WTC11 (cell line): ENCODE measurements around the gene TMEM39A. TPM values are rescaled to one million over a fixed set of nuclear protein-coding genes. Genes with fewer than 3 reads are reported as not detected.
A peak's percentile ranks its signal among the peaks of the same experiment; 100 is the strongest.

ENCODE experiments used
- ATAC-seq: fragments of 200-7000 bp; cut with Tn5 transposase; 2 replicates; pipeline ENCODE4 v1.10.0; 2021; ENCODE audit warnings: mild to moderate bottlenecking, moderate library complexity
- CTCF ChIA-PET: fragments of 300-600 bp; sonication (Branson Sonifier 250); formaldehyde crosslinking; loops from one replicate; lab custom pipeline; 2021; ENCODE audit warnings: antibody characterized with exemption; lab: Charles Lee
- POLR2A ChIA-PET: fragments of 350-600 bp; sonication (Branson Sonifier 250); formaldehyde crosslinking; loops from one replicate; lab custom pipeline; 2021; ENCODE audit warnings: antibody characterized with exemption; lab: Charles Lee
- DNase-seq: peaks from one replicate; pipeline ENCODE4 v3.0.0; 2021; ENCODE audit warnings: low spot score
- H3K27ac Mint-ChIP-seq: 2 replicates; pipeline ENCODE4 v1.8.0; 2021; ENCODE audit warnings: mixed read lengths
- H3K27me3 Mint-ChIP-seq: 2 replicates; pipeline ENCODE4 v1.8.0; 2021; ENCODE audit warnings: low read depth, mild to moderate bottlenecking, moderate library complexity, mixed read lengths
- H3K36me3 Mint-ChIP-seq: 2 replicates; pipeline ENCODE4 v1.8.0; 2021; ENCODE audit warnings: mixed read lengths
- H3K4me1 Mint-ChIP-seq: 2 replicates; pipeline ENCODE4 v1.8.0; 2022; ENCODE audit warnings: mixed read lengths
- H3K4me3 Mint-ChIP-seq: 2 replicates; pipeline ENCODE4 v1.8.0; 2021; ENCODE audit warnings: mild to moderate bottlenecking, moderate library complexity, mixed read lengths
- H3K9me3 Mint-ChIP-seq: 2 replicates; pipeline ENCODE4 v1.8.0; 2021; ENCODE audit warnings: mixed read lengths
- ATF2 ChIP-seq: sonication (generic); formaldehyde crosslinking; IDR thresholded peaks from 2 replicates; pipeline ENCODE4 v1.8.1; 2022; ENCODE audit warnings: low read depth, missing genetic modification reagents, borderline replicate concordance
- EMX1 ChIP-seq: fragments of 250-450 bp; sonication (Bioruptor Pico); IDR thresholded peaks from 2 replicates; pipeline ENCODE4 v1.8.0; 2021; ENCODE audit warnings: mild to moderate bottlenecking
- FOXP1 ChIP-seq: sonication (generic); formaldehyde crosslinking; IDR thresholded peaks from 2 replicates; pipeline ENCODE4 v1.8.0; 2022; ENCODE audit warnings: missing genetic modification reagents, mild to moderate bottlenecking, moderate library complexity, borderline replicate concordance
- GRHL2 ChIP-seq: fragments of 250-450 bp; sonication (Bioruptor Pico); IDR thresholded peaks from 2 replicates; pipeline ENCODE4 v1.8.0; 2022; ENCODE audit warnings: mild to moderate bottlenecking, moderate library complexity; ENCODE audit not compliant: insufficient replicate concordance, severe bottlenecking
- NFYB ChIP-seq: sonication (generic); formaldehyde crosslinking; conservative IDR thresholded peaks from 2 replicates; pipeline ENCODE4 v1.8.0; 2022; ENCODE audit warnings: low read depth, missing genetic modification reagents
- PRDM15 ChIP-seq: sonication (generic); formaldehyde crosslinking; IDR thresholded peaks from 2 replicates; pipeline ENCODE4 v1.8.0; 2022; ENCODE audit warnings: missing genetic modification reagents
- RORB ChIP-seq: fragments of 250-450 bp; sonication (Bioruptor Pico); IDR thresholded peaks from 2 replicates; pipeline ENCODE4 v1.9.0; 2021; ENCODE audit warnings: mild to moderate bottlenecking
- SOX15 ChIP-seq: fragments of 250-450 bp; sonication (Bioruptor Pico); IDR thresholded peaks from 2 replicates; pipeline ENCODE4 v1.9.0; 2021; ENCODE audit warnings: mild to moderate bottlenecking
- TP53 ChIP-seq: sonication (generic); formaldehyde crosslinking; IDR thresholded peaks from 2 replicates; pipeline ENCODE4 v1.8.1; 2023; ENCODE audit warnings: mild to moderate bottlenecking, missing genetic modification reagents
- USF2 ChIP-seq: sonication (generic); formaldehyde crosslinking; IDR thresholded peaks from 2 replicates; pipeline ENCODE4 v1.8.1; 2023; ENCODE audit warnings: mild to moderate bottlenecking, missing genetic modification reagents, moderate library complexity
- ZNF263 ChIP-seq: sonication (generic); formaldehyde crosslinking; IDR thresholded peaks from 2 replicates; pipeline ENCODE4 v1.8.1; 2022; ENCODE audit warnings: low read depth, mild to moderate bottlenecking, moderate library complexity, missing genetic modification reagents
- ZNF317 ChIP-seq: sonication (generic); formaldehyde crosslinking; IDR thresholded peaks from 2 replicates; pipeline ENCODE4 v1.8.1; 2023; ENCODE audit warnings: low read depth, mild to moderate bottlenecking, moderate library complexity, missing genetic modification reagents, borderline replicate concordance
- ZNF532 ChIP-seq: fragments of 250-450 bp; sonication (Bioruptor Pico); IDR thresholded peaks from 2 replicates; pipeline ENCODE4 v1.9.0; 2021; ENCODE audit warnings: mild to moderate bottlenecking, borderline replicate concordance
- total RNA-seq: library from RNA; stranded (reverse); gene quantifications from 3 replicates; pipeline ENCODE4 v1.2.3, GENCODE V29; 2021

TMEM39A gene
- total RNA-seq, 1 experiment from 2014 or later: 44.5 TPM

GRCh38 chr3:119402791-119403190 is 60.6 kb downstream of the TMEM39A start:
- CTCF ChIA-PET: interaction anchor here (0.7 to 1.9 kb wide), 3 partner anchors 14 to 162 kb away, joined by 3 to 4 read pairs (median 4); no protein-coding TSS in a partner anchor
- TF ChIP-seq PRDM15 (CRISPR knock-in tag) (no peak), NFYB (CRISPR knock-in tag) (no peak), ZNF317 (CRISPR knock-in tag) (no peak), GRHL2 (CRISPR knock-in tag) (no peak), SOX15 (no peak), ZNF263 (CRISPR knock-in tag) (no peak), RORB (CRISPR knock-in tag) (no peak), ATF2 (no peak), TP53 (CRISPR knock-in tag) (no peak), EMX1 (CRISPR knock-in tag) (no peak)
- H3K4me3 Mint-ChIP-seq: no peak overlapping the region
- H3K4me1 Mint-ChIP-seq: peaks cover 25% of the 10 kb centered on the region
- POLR2A ChIA-PET: no interaction called here
- H3K9me3 Mint-ChIP-seq: no peaks in the 10 kb centered on the region
- no peak for DNase-seq
- H3K27me3 Mint-ChIP-seq: no peaks in the 10 kb centered on the region
- H3K36me3 Mint-ChIP-seq: peaks cover 2% of the 10 kb centered on the region; the same call in 1 of the 2 replicates
- ATAC-seq: no peak
- H3K27ac Mint-ChIP-seq: no peak overlapping the region

GRCh38 chr3:119401503-119402440 is 61.6 kb downstream of the TMEM39A start:
- ChIA-PET POLR2A (no interaction called here), CTCF (interaction anchor here (0.7 to 1.9 kb wide), 4 partner anchors 13 to 161 kb away, joined by 3 to 4 read pairs (median 4); no protein-coding TSS in a partner anchor)
- no peak for DNase-seq
- ATAC-seq: peak; percentile 60
- Mint-ChIP-seq H3K4me3 (no peak overlapping the region), H3K27me3 (peaks cover 3% of the 10 kb centered on the region; the same call in 1 of the 2 replicates), H3K27ac (0 out of 2 replicates have a peak overlapping the region, but pooled peaks have one; percentile 61), H3K4me1 (peaks cover 33% of the 10 kb centered on the region), H3K9me3 (no peaks in the 10 kb centered on the region), H3K36me3 (peaks cover 2% of the 10 kb centered on the region; the same call in 1 of the 2 replicates)
- TF ChIP-seq ZNF532 (CRISPR knock-in tag) (no peak), EMX1 (CRISPR knock-in tag) (no peak), FOXP1 (CRISPR knock-in tag) (no peak), USF2 (CRISPR knock-in tag) (peak; percentile 51; the same call in 1 of the 2 replicates)
